RWPE2 (cell line): ENCODE measurements around the gene PRRT4.

Experiments
- ATAC-seq: fragments of 200-7000 bp; cut with Tn5 transposase; 3 replicates; pipeline ENCODE4 v1.9.1; 2021; ENCODE audit warnings: low read depth
- DNase-seq: peaks from one replicate; pipeline ENCODE4 v3.0.0-alpha.2; 2020; ENCODE audit warnings: low spot score
- H3K27ac ChIP-seq: fragments of 450-650 bp; 2 replicates; pipeline ENCODE4 v1.5.1; 2017; ENCODE audit warnings: mild to moderate bottlenecking; ENCODE audit not compliant: poor library complexity, severe bottlenecking
- H3K27me3 ChIP-seq: fragments of 250-450 bp; sonication (Bioruptor Pico); 2 replicates; pipeline ENCODE4 v1.5.1; 2021; ENCODE audit warnings: mild to moderate bottlenecking, moderate library complexity; ENCODE audit not compliant: insufficient read depth, poor library complexity, severe bottlenecking
- H3K36me3 ChIP-seq: fragments of 250-450 bp; sonication (Bioruptor Pico); 2 replicates; pipeline ENCODE4 v1.5.1; 2020; ENCODE audit warnings: low read depth, mild to moderate bottlenecking, moderate library complexity
- H3K4me1 ChIP-seq: fragments of 250-450 bp; sonication (Bioruptor Pico); 2 replicates; pipeline ENCODE4 v1.5.1; 2021; ENCODE audit warnings: mild to moderate bottlenecking, moderate library complexity; ENCODE audit not compliant: insufficient read depth, poor library complexity, severe bottlenecking
- H3K4me3 ChIP-seq: fragments of 250-450 bp; sonication (Bioruptor Pico); 2 replicates; pipeline ENCODE4 v1.5.1; 2021; ENCODE audit warnings: mild to moderate bottlenecking, moderate library complexity; ENCODE audit not compliant: severe bottlenecking
- H3K9me3 ChIP-seq: fragments of 250-450 bp; sonication (Bioruptor Pico); 2 replicates; pipeline ENCODE4 v1.5.1; 2021; ENCODE audit warnings: mild to moderate bottlenecking, moderate library complexity; ENCODE audit not compliant: severe bottlenecking
- CTCF ChIP-seq: fragments of 450-650 bp; IDR thresholded peaks from one replicate; pipeline ENCODE4 v1.5.1; 2017; ENCODE audit warnings: mild to moderate bottlenecking, moderate library complexity; ENCODE audit not compliant: poor library complexity, severe bottlenecking

The PRRT4 gene

GRCh38 chr7:128365432-128365831 is 3.9 kb upstream of the PRRT4 start:
- DNase-seq (no peak), ATAC-seq (no peak)
- Histone ChIP-seq H3K9me3 (no peaks in the 10 kb centered on the region), H3K36me3 (no peaks in the 10 kb centered on the region), H3K4me3 (no peak overlapping the region), H3K27ac (no peak overlapping the region), H3K4me1 (peaks cover 10% of the 10 kb centered on the region), H3K27me3 (peaks cover 11% of the 10 kb centered on the region)
- TF ChIP-seq CTCF, result no peak

GRCh38 chr7:128364166-128364870 is 2.8 kb upstream of the PRRT4 start:
- Histone ChIP-seq H3K27ac (no peak overlapping the region), H3K9me3 (no peaks in the 10 kb centered on the region), H3K4me3 (no peak overlapping the region), H3K36me3 (no peaks in the 10 kb centered on the region), H3K27me3 (peaks cover 11% of the 10 kb centered on the region), H3K4me1 (peaks cover 10% of the 10 kb centered on the region)
- ATAC-seq (no peak), DNase-seq (no peak)
- TF ChIP-seq CTCF, result no peak

GRCh38 chr7:128363261-128363721 is 1.8 kb upstream of the PRRT4 start:
- no peak overlapping the region for H3K4me3 ChIP-seq
- no peak overlapping the region for H3K27ac ChIP-seq
- peaks cover 10% of the 10 kb centered on the region for H3K4me1 ChIP-seq
- H3K36me3 ChIP-seq, result no peaks in the 10 kb centered on the region
- DNase-seq (no peak), ATAC-seq (no peak)
- TF ChIP-seq CTCF, result no peak
- peaks cover 11% of the 10 kb centered on the region for H3K27me3 ChIP-seq
- no peaks in the 10 kb centered on the region for H3K9me3 ChIP-seq

GRCh38 chr7:128362670-128363069 is 1.2 kb upstream of the PRRT4 start:
- Histone ChIP-seq H3K27ac (no peak overlapping the region), H3K36me3 (no peaks in the 10 kb centered on the region), H3K27me3 (peaks cover 11% of the 10 kb centered on the region), H3K4me3 (no peak overlapping the region), H3K4me1 (peaks cover 10% of the 10 kb centered on the region), H3K9me3 (no peaks in the 10 kb centered on the region)
- TF ChIP-seq CTCF, result no peak
- peak; percentile 19; the same call in 1 of the 3 replicates for ATAC-seq
- no peak for DNase-seq

GRCh38 chr7:128360359-128360678 is 1.2 kb downstream of the PRRT4 start:
- no peak for TF ChIP-seq CTCF
- no peak for ATAC-seq
- Histone ChIP-seq H3K36me3 (no peaks in the 10 kb centered on the region), H3K4me3 (no peak overlapping the region), H3K27me3 (peaks cover 11% of the 10 kb centered on the region), H3K27ac (no peak overlapping the region), H3K4me1 (no peaks in the 10 kb centered on the region), H3K9me3 (no peaks in the 10 kb centered on the region)
- no peak for DNase-seq
